Measurements from ENCODE around the gene LSAMP.
A peak's percentile ranks its signal among the peaks of the same experiment; 100 is the strongest.

- TF ChIP-seq CTCF (conservative IDR thresholded peaks at IDR 0.05): peak; percentile 62
- no peak for TF ChIP-seq EZH2 (IDR thresholded peaks at IDR 0.05; ENCODE audit: low read depth)
Measured at GRCh38 chr3:115937054-115937453, 508.2 kb downstream of the LSAMP start.

Data from PC-9 (cell line).